ENCODE measurements around the gene DNAJA1. TPM values are rescaled to one million over a fixed set of nuclear protein-coding genes. Genes with fewer than 3 reads are reported as not detected.

DNAJA1 gene
- total and polyA plus RNA-seq, 10 donors, result 25.8 to 113 (median 76.8) TPM

DNA sequence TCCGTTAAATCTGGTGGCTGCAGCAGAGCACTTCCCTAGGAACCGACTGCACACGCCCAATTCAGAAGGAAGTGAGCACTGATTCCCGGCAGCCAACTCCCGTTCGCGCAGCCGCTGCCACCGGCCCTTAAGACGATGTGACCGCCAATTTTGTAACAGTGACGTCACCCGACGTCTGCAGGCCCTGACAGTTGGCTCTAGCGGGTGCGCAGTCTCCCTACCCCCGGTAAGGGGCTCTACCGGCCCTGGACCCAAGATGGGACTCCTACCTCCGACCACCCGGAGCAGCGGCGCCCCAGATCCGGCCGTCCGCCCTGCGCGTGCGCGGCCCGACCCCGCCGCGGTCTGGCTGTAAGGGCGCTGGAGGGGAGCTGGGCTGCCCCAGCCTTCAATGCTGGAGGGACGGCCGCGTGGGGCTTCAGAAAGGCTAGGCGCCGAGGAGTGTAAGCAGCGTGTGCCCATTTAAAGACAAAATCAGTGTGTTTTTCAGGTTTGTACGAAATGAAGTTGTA, 19.1 kb downstream of the DNAJA1 start:
- intact Hi-C loops (cut with DNase I; ENCODE audit: low total_unique reads), result no loop called here
- peak; percentile 93 for DNase-seq
- WGBS, 5 donors, result 0 to 3% (median 1%) methylated on average over 18 to 41 of the region's 41 CpGs
- peak overlapping the region; percentile 73 to 94 (median 92) for H3K27ac ChIP-seq
- TF ChIP-seq POLR2AphosphoS5 (IDR thresholded peaks at IDR 0.05), result peak; percentile 87 to 93 (median 89)
- no peak for TF ChIP-seq POLR2A (IDR thresholded peaks at IDR 0.05)
- TF ChIP-seq, protein P1, sequence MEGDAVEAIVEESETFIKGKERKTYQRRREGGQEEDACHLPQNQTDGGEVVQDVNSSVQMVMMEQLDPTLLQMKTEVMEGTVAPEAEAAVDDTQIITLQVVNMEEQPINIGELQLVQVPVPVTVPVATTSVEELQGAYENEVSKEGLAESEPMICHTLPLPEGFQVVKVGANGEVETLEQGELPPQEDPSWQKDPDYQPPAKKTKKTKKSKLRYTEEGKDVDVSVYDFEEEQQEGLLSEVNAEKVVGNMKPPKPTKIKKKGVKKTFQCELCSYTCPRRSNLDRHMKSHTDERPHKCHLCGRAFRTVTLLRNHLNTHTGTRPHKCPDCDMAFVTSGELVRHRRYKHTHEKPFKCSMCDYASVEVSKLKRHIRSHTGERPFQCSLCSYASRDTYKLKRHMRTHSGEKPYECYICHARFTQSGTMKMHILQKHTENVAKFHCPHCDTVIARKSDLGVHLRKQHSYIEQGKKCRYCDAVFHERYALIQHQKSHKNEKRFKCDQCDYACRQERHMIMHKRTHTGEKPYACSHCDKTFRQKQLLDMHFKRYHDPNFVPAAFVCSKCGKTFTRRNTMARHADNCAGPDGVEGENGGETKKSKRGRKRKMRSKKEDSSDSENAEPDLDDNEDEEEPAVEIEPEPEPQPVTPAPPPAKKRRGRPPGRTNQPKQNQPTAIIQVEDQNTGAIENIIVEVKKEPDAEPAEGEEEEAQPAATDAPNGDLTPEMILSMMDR (IDR thresholded peaks at IDR 0.05 in 8 of 11, conservative IDR thresholded peaks at IDR 0.05 in 3 of 11), result peak in 1 of 11 experiments; percentile 8
- H3K36me3 ChIP-seq, result peaks cover 0 to 63% (median 41%) of the 10 kb centered on the region in 6 donors
- H3K27me3 ChIP-seq (replicated peaks in 1 of 7), result no peaks in the 10 kb centered on the region
- H3K4me1 ChIP-seq, result peaks cover 5 to 53% (median 29%) of the 10 kb centered on the region in 6 donors
- no peaks in the 10 kb centered on the region for H3K9me3 ChIP-seq
- peak overlapping the region; percentile 44 to 78 (median 54) for H3K4me3 ChIP-seq

DNA sequence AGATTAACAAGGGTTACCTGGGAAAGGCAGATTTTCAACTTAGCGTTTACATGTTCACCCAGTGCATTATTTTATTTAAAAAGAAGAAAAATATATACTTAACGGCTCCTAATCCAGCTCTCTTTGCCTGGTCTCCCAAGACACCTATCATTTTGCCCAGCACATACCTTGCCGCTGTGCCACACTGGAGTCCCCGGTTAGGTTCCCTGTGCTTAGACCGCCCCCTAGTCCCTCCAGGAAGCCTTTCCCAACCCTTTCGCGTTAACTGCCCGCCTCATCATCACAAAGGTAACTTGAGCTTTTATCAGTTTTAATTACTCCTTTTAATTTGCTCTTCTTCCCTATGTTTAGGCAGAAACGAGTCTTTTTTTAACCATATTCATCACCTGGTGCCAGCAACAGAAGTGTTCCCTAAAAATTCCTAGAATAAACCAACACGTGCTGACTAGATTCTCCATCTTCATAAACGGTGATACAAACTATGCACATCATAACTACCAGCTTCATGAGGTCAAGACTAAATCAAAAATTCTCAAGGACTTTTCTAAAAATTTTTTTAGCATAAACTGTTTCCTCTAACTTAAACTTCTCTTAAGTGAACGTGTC, 19.7 kb downstream of the DNAJA1 start:
- 45 to 66% (median 57%) methylated on average over 12 of the region's 12 CpGs for WGBS, 5 donors
- H3K4me3 ChIP-seq, result peak overlapping the region; percentile 44 to 78 (median 54)

DNA sequence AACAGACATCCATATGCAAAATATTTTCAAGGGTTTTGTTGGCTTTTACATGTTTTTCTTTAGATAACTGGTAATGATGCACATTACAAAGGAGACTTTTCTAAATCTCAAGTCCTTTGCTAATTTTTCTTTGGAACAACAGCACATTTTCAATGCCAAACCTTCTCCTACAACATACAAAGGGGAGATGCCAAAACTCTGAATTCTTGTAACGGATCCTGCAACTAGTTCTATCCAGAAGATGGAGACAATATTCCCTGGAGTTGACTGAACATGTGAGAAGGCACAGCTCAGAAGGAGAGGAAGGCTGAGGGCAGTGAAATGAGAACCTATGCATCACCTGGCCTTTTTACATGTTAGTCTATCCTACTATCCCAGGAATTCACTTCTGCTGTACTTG, 21.0 kb downstream of the DNAJA1 start:
- intact Hi-C loops (cut with DNase I; ENCODE audit: low total_unique reads), result no loop called here
- H3K4me1 ChIP-seq, result peaks cover 5 to 39% (median 23%) of the 10 kb centered on the region in 6 donors
- peaks cover 0 to 60% (median 35%) of the 10 kb centered on the region in 6 donors for H3K36me3 ChIP-seq
- 91 to 100% (median 94%) methylated on average over 1 of the region's 1 CpG for WGBS, 5 donors
- H3K9me3 ChIP-seq, result no peaks in the 10 kb centered on the region
- no peaks in the 10 kb centered on the region for H3K27me3 ChIP-seq (replicated peaks in 1 of 7)
- TF ChIP-seq, protein P1 (IDR thresholded peaks at IDR 0.05 in 8 of 11, conservative IDR thresholded peaks at IDR 0.05 in 3 of 11), result no peak
- no peak for TF ChIP-seq POLR2AphosphoS5 (IDR thresholded peaks at IDR 0.05)
- no peak for TF ChIP-seq POLR2A (IDR thresholded peaks at IDR 0.05)
- H3K27ac ChIP-seq, result no peak overlapping the region
- DNase-seq, result no peak
- no peak overlapping the region for H3K4me3 ChIP-seq

More for the DNA sequence above, 19.7 kb downstream of the DNAJA1 start:
- TF ChIP-seq POLR2A (IDR thresholded peaks at IDR 0.05), result no peak
- TF ChIP-seq, protein P1 (IDR thresholded peaks at IDR 0.05 in 8 of 11, conservative IDR thresholded peaks at IDR 0.05 in 3 of 11), result no peak
- TF ChIP-seq POLR2AphosphoS5 (IDR thresholded peaks at IDR 0.05), result no peak
- H3K9me3 ChIP-seq, result no peaks in the 10 kb centered on the region
- peaks cover 0 to 63% (median 41%) of the 10 kb centered on the region in 6 donors for H3K36me3 ChIP-seq
- no peaks in the 10 kb centered on the region for H3K27me3 ChIP-seq (replicated peaks in 1 of 7)
- peaks cover 5 to 50% (median 29%) of the 10 kb centered on the region in 6 donors for H3K4me1 ChIP-seq
- DNase-seq, result no peak
- intact Hi-C loops (cut with DNase I; ENCODE audit: low total_unique reads), result no loop called here
- peak overlapping the region; percentile 73 to 94 (median 92) for H3K27ac ChIP-seq

DNA sequence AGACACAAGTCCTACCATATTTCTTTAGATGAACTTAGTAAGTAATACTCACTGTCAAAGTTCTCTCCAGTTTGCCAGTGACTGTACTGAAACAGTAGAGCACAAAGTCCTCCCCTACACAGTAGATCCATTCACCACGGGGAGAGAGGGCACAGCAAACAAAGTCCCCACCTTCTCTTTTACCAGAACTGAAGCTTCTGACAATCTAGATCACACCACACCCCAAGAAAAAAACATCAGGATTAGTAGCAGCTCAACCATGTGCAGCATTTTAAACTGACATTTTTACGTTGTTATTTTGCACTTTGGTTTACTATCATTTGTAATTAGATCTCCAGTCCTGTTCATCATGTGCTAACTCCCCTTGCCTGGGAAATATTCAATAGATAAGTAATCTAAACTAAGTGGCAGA, 23.0 kb downstream of the DNAJA1 start:
- DNase-seq, result no peak
- Histone ChIP-seq H3K4me1 (peaks cover 5 to 25% (median 20%) of the 10 kb centered on the region in 6 donors), H3K9me3 (no peaks in the 10 kb centered on the region), H3K4me3 (no peak overlapping the region), H3K27me3 (replicated peaks in 1 of 7) (no peaks in the 10 kb centered on the region), H3K36me3 (peaks cover 2 to 76% (median 53%) of the 10 kb centered on the region in 6 donors), H3K27ac (no peak overlapping the region)
- intact Hi-C loops (cut with DNase I; ENCODE audit: low total_unique reads), result no loop called here
- TF ChIP-seq, protein P1 (IDR thresholded peaks at IDR 0.05 in 8 of 11, conservative IDR thresholded peaks at IDR 0.05 in 3 of 11), result no peak
- TF ChIP-seq POLR2A (IDR thresholded peaks at IDR 0.05), result no peak
- TF ChIP-seq POLR2AphosphoS5 (IDR thresholded peaks at IDR 0.05), result no peak
- WGBS, 5 donors, result 89 to 96% (median 93%) methylated on average over 2 of the region's 2 CpGs

Measured in spleen (tissue), 11 donors.